Measurements from ENCODE around the gene CCDC134.
"Not testable (repeated sequence)": the region's sequence is repeated elsewhere in the genome, so short reads cannot be mapped to it uniquely, and the experiment has no call there.

CCDC134 gene

GRCh38 chr22:41868556-41868955, 68.1 kb downstream of the CCDC134 start:
- Histone ChIP-seq H3K9ac (0 out of 22 replicates have a peak overlapping the region, but pooled peaks of 1 of the 11 experiments have one; percentile 14), H4K20me1 (peaks cover 11 to 72% (median 47%) of the 10 kb centered on the region in 11 experiments; a peak in 20 of 22 replicates), H3K36me3 (peaks cover 82 to 93% (median 85%) of the 10 kb centered on the region in 11 experiments), H3K4me2 (no peak overlapping the region), H3K9me3 (replicated peaks in 1 of 11) (no peaks in the 10 kb centered on the region), H3K27me3 (no peaks in the 10 kb centered on the region), H3K4me3 (no peak overlapping the region), H3K27ac (no peak overlapping the region), H3K4me1 (peaks cover 0 to 15% (median 4%) of the 10 kb centered on the region in 10 experiments; a peak in 9 of 20 replicates)
- TF ChIP-seq Cebpa-rat (IDR thresholded peaks at IDR 0.05) = no peak

DNA sequence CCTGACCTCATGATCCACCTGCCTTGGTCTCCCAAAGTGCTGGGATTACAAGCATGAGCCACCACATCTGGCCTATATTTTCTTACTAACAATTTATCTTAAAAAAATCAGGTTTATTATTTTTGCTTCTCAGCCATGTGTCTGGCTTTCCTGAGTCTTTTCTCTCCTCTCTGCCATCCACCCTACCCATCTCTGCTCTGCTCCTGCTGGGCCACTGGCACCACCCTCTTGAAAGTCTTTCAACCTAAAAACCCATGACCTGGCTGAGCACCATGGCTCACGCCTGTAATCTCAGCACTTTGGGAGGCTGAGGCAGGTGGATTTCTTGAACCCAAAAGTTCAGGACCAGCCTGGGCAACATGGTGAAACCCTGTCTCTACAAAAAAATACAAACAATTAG, 69.6 kb downstream of the CCDC134 start:
- H3K9ac ChIP-seq; H3K4me2 ChIP-seq; H3K4me3 ChIP-seq; H3K9me3 ChIP-seq (replicated peaks in 1 of 11); H3K27me3 ChIP-seq; H3K27ac ChIP-seq: not testable (repeated sequence)
- peaks cover 0 to 15% (median 3%) of the 10 kb centered on the region in 10 experiments; a peak in 8 of 20 replicates for H3K4me1 ChIP-seq
- peaks cover 93 to 100% (median 99%) of the 10 kb centered on the region in 11 experiments for H3K36me3 ChIP-seq
- H4K20me1 ChIP-seq = peaks cover 6 to 72% (median 39%) of the 10 kb centered on the region in 11 experiments; a peak in 20 of 22 replicates

DNA sequence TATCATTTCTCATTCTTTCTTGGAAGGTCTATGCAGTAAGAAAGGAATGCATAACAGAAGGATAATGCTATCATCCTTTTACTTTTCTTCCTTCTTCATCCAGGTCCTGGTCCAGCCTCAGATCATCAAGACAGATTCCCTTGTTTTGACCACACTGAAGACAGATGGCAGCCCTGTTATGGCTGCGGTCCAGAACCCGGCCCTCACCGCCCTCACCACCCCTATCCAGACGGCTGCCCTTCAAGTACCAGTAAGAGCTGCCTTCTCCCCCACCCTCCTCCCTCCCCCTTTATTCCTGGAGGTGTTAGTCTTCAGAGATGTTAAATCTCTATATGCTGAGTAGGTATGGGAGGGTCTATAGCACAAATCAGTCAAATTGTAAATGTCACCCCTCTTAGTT, 70.3 kb downstream of the CCDC134 start:
- Histone ChIP-seq H3K36me3 (peaks cover 95 to 100% (median 100%) of the 10 kb centered on the region in 11 experiments), H3K4me2 (no peak overlapping the region), H3K4me1 (peaks cover 0 to 15% (median 0%) of the 10 kb centered on the region in 10 experiments; a peak in 6 of 20 replicates), H3K4me3 (no peak overlapping the region), H4K20me1 (peaks cover 0 to 65% (median 33%) of the 10 kb centered on the region in 11 experiments; a peak in 20 of 22 replicates), H3K27me3 (no peaks in the 10 kb centered on the region), H3K9ac (no peak overlapping the region), H3K27ac (no peak overlapping the region), H3K9me3 (replicated peaks in 1 of 11) (no peaks in the 10 kb centered on the region)
- TF ChIP-seq Cebpa-rat (IDR thresholded peaks at IDR 0.05) = no peak

DNA sequence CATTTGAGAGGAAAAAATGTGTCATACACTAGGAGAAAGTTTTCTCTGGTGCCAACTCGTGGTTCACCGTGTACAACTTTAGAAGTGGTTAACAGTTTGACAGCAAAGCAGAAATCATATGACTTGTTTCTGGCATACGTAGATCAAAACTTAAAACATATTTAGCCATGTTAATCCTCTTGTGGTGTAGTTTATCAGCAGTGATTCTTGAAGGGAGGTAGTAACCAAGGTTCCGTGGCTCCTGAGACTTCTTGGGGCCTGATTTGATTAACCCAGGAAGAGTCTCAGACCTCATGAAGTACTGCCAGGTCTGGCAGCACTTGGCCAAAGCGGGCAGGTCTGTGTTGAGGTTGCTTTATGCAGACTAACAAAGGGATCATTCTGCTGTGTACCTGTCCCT, 72.9 kb downstream of the CCDC134 start:
- Histone ChIP-seq H3K4me3 (no peak overlapping the region), H3K27me3 (no peaks in the 10 kb centered on the region), H3K4me1 (peaks cover 0 to 4% (median 0%) of the 10 kb centered on the region in 10 experiments; a peak in 5 of 20 replicates), H3K9me3 (replicated peaks in 1 of 11) (no peaks in the 10 kb centered on the region), H3K36me3 (peaks cover 98 to 100% (median 100%) of the 10 kb centered on the region in 11 experiments), H3K27ac (no peak overlapping the region), H3K9ac (no peak overlapping the region), H4K20me1 (peaks cover 0 to 45% (median 8%) of the 10 kb centered on the region in 11 experiments; a peak in 17 of 22 replicates), H3K4me2 (no peak overlapping the region)
- TF ChIP-seq Cebpa-rat (IDR thresholded peaks at IDR 0.05) = no peak

DNA sequence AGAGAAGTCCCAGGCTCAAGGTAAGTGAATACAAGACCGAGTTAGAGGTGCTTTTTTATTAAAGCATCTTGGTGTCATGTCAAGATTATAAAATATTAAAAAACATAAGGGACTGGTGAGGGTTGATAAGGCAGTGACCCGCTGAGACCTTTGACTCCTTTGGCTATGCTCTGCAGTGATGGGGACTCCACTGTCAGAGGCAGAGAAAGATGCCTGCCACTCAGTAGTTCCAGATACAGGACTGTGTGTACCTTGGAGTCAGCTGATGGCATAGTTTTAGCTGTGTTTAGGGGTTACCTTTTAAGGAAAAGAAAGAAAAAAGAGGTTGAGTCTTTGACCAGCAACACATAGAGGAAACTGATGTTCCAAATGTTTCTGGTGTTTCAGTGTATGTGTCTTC, 73.6 kb downstream of the CCDC134 start:
- H3K9ac ChIP-seq = no peak overlapping the region
- H3K27me3 ChIP-seq = no peaks in the 10 kb centered on the region
- H3K9me3 ChIP-seq (replicated peaks in 1 of 11) = no peaks in the 10 kb centered on the region
- H3K27ac ChIP-seq = no peak overlapping the region
- no peak overlapping the region for H3K4me2 ChIP-seq
- TF ChIP-seq Cebpa-rat (IDR thresholded peaks at IDR 0.05) = no peak
- no peak overlapping the region for H3K4me3 ChIP-seq
- peaks cover 0 to 46% (median 1%) of the 10 kb centered on the region in 11 experiments; a peak in 8 of 22 replicates for H4K20me1 ChIP-seq
- peaks cover 98 to 100% (median 100%) of the 10 kb centered on the region in 11 experiments for H3K36me3 ChIP-seq
- no peaks in the 10 kb centered on the region for H3K4me1 ChIP-seq

GRCh38 chr22:41875531-41876270, 75.2 kb downstream of the CCDC134 start:
- no peak for TF ChIP-seq Cebpa-rat (IDR thresholded peaks at IDR 0.05)
- Histone ChIP-seq H3K36me3 (peaks cover 98 to 100% (median 100%) of the 10 kb centered on the region in 11 experiments), H3K4me1 (no peaks in the 10 kb centered on the region), H3K4me3 (no peak overlapping the region), H3K9ac (peak overlapping the region in 2 of 11 experiments; percentile 9 to 13; a peak in 1 of 22 replicates), H3K27ac (no peak overlapping the region), H4K20me1 (peaks cover 0 to 37% (median 0%) of the 10 kb centered on the region in 11 experiments; a peak in 8 of 22 replicates), H3K9me3 (replicated peaks in 1 of 11) (no peaks in the 10 kb centered on the region), H3K27me3 (no peaks in the 10 kb centered on the region), H3K4me2 (no peak overlapping the region)

Measured in BLaER1 treated with 17β-estradiol and CSF1 and Interleukin-3, amounts not matched to agents 10 nM and 100 nM (cell line).